HepG2 (cell line): Measurements from ENCODE around the gene PLA2R1. TPM values are rescaled to one million over a fixed set of nuclear protein-coding genes. Genes with fewer than 3 reads are reported as not detected.

ENCODE experiments used
- ARID4A ChIP-seq: sonication (generic); formaldehyde crosslinking; IDR thresholded peaks from 2 replicates; pipeline ENCODE4 v1.5.0; 2020; ENCODE audit warnings: mild to moderate bottlenecking, missing genetic modification reagents, borderline replicate concordance
- ARID5B ChIP-seq: IDR thresholded peaks from 2 replicates; pipeline ENCODE4 v1.4.0; 2020; ENCODE audit warnings: mild to moderate bottlenecking, missing genetic modification reagents
- CBX5 ChIP-seq: sonication (generic); formaldehyde crosslinking; IDR thresholded peaks from 2 replicates; pipeline ENCODE4 v1.4.0; 2020; ENCODE audit warnings: missing genetic modification reagents, borderline replicate concordance
- GFI1 ChIP-seq: sonication (generic); formaldehyde crosslinking; IDR thresholded peaks from 2 replicates; pipeline ENCODE4 v1.5.0; 2020; ENCODE audit warnings: missing genetic modification reagents, mild to moderate bottlenecking, borderline replicate concordance
- MAX ChIP-seq: IDR thresholded peaks from 2 replicates; pipeline ENCODE4 v1.6.1; 2012; ENCODE audit warnings: inconsistent platforms
- MED13 ChIP-seq: sonication (generic); formaldehyde crosslinking; IDR thresholded peaks from 2 replicates; pipeline ENCODE4 v1.5.0; 2020; ENCODE audit warnings: missing genetic modification reagents
- NFIC ChIP-seq: IDR thresholded peaks from 2 replicates; pipeline ENCODE4 v1.6.1; 2012; ENCODE audit warnings: mild to moderate bottlenecking, low read length, inconsistent platforms
- NR2F2 ChIP-seq: IDR thresholded peaks from 2 replicates; pipeline ENCODE4 v1.6.1; 2012; ENCODE audit warnings: low read depth, inconsistent platforms, borderline replicate concordance
- PCBP1 ChIP-seq: fragments of 200-400 bp; formaldehyde crosslinking; IDR thresholded peaks from 2 replicates; pipeline ENCODE4 v1.6.1; 2017; ENCODE audit warnings: mild to moderate bottlenecking, low read depth, low read length, borderline replicate concordance
- THAP11 ChIP-seq: IDR thresholded peaks from 2 replicates; pipeline ENCODE4 v1.6.1; 2016; ENCODE audit warnings: missing biosample characterization, missing genetic modification reagents
- ZFP36L2 ChIP-seq: sonication (generic); formaldehyde crosslinking; IDR thresholded peaks from 2 replicates; pipeline ENCODE4 v1.4.0; 2020; ENCODE audit warnings: missing genetic modification reagents
- ZFP41 ChIP-seq: sonication (generic); formaldehyde crosslinking; IDR thresholded peaks from 2 replicates; pipeline ENCODE4 v1.4.0; 2020; ENCODE audit warnings: mild to moderate bottlenecking, missing genetic modification reagents, borderline replicate concordance
- ZFX ChIP-seq: sonication (generic); formaldehyde crosslinking; IDR thresholded peaks from 2 replicates; pipeline ENCODE4 v1.4.0; 2020; ENCODE audit warnings: mild to moderate bottlenecking, low read depth, missing genetic modification reagents, moderate library complexity
- ZNF225 ChIP-seq: sonication (generic); formaldehyde crosslinking; IDR thresholded peaks from 2 replicates; pipeline ENCODE4 v1.4.0; 2020; ENCODE audit warnings: mild to moderate bottlenecking, missing genetic modification reagents
- ZNF367 ChIP-seq: sonication (generic); formaldehyde crosslinking; IDR thresholded peaks from 2 replicates; pipeline ENCODE4 v1.4.0; 2020; ENCODE audit warnings: missing genetic modification reagents, borderline replicate concordance
- ZNF546 ChIP-seq: sonication (generic); formaldehyde crosslinking; conservative IDR thresholded peaks from 2 replicates; pipeline ENCODE4 v1.8.1; 2023; ENCODE audit warnings: mild to moderate bottlenecking, missing genetic modification reagents
- ZNF567 ChIP-seq: sonication (generic); formaldehyde crosslinking; IDR thresholded peaks from 2 replicates; pipeline ENCODE4 v1.8.1; 2023; ENCODE audit warnings: mild to moderate bottlenecking, missing genetic modification reagents, borderline replicate concordance
- ZNF644 ChIP-seq: IDR thresholded peaks from 2 replicates; pipeline ENCODE4 v1.6.1; 2016; ENCODE audit warnings: low read depth
- ZXDC ChIP-seq: sonication (generic); formaldehyde crosslinking; IDR thresholded peaks from 2 replicates; pipeline ENCODE4 v1.5.0; 2020; ENCODE audit warnings: mild to moderate bottlenecking, missing genetic modification reagents
- polyA plus RNA-seq, 8 experiments: library from polyadenylated mRNA; depleted of rRNA in 3 of 8; stranded (reverse) in 7 of 8; unstranded in 1 of 8; fragments of >200 nt; fragmentation: Illumina TruSeq in 4 of 8; extraction: Trizol in 4 of 8; gene quantifications; 2 replicates each; pipeline versions ENCODE4 v1.2.1 to v1.2.3, GENCODE V29; 2011 to 2016; ENCODE audit warnings: low read depth in 4 of 8, missing spikeins in 1 of 8, mixed read lengths in 1 of 8; ENCODE audit not compliant: insufficient read depth in 1 of 8
- total RNA-seq, 5 experiments: library from RNA; depleted of rRNA; stranded (reverse); fragments of >200 nt; fragmentation: Illumina TruSeq; extraction: Trizol; gene quantifications; 2 replicates each; pipeline ENCODE4 v1.2.3, GENCODE V29; 2016; ENCODE audit warnings: low read depth in 1 of 5

The PLA2R1 gene
- total and polyA plus RNA-seq, 2 of the 13 experiments (the other 11 are each of a cell fraction or from before 2014, with no cell fraction given), result not detected

DNA sequence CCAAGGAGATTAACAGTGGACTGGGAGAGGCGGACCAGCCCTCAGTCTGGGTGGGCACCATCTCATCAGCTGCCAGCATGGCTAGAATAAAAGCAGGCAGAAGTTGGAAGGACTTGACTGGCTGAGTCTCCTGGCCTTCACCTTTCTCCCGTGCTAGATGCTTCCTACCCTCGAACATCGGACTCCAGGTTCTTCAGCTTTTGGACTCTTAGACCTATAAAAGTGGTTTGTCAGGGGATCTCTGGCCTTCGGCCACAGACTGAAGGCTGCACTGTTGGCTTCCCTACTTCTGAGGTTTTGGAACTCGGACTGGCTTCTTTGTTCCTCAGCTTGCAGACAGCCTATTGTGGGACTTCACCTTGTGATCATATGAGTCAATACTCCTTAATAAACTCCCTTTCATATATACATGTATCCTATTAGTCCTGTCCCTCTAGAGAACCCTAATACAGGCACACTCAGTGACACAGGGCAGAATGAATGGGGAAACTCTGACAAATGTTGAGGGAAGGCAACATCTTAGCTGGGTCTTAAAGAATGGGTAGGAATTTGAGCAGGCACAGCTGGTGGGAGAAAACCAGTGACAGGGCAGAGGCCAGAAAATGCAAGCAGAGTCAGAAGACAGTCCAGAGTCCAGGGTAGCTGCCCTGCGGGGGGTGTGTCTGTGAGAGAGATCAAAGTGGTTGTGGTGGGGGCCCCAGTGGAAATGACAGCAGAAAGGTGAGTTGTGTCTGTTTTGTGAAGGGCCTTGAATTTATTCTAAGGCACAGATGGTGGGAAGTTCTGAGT is 156.3 kb downstream of the PLA2R1 start (continued):
- peak; percentile 39; the same call in 1 of the 2 replicates for TF ChIP-seq GFI1 (CRISPR knock-in tag)
- TF ChIP-seq ZXDC (CRISPR knock-in tag), result no peak
- no peak for TF ChIP-seq ZFP41 (CRISPR knock-in tag)
- TF ChIP-seq PCBP1, result no peak
- no peak for TF ChIP-seq ZFX
- TF ChIP-seq ZNF546 (CRISPR knock-in tag), result no peak
- peak; percentile 71; the same call in 1 of the 2 replicates for TF ChIP-seq ZNF644 (CRISPR knock-in tag)
- peak; percentile 53; the same call in 1 of the 2 replicates for TF ChIP-seq THAP11 (CRISPR knock-in tag)
- TF ChIP-seq MED13 (CRISPR knock-in tag), result no peak
- TF ChIP-seq ZNF567 (CRISPR knock-in tag), result no peak
- TF ChIP-seq ARID5B (CRISPR knock-in tag), result peak; percentile 95
- TF ChIP-seq NR2F2, result 0 out of 2 replicates have a peak, but pooled peaks have one; percentile 45
- TF ChIP-seq MAX, result no peak
- no peak for TF ChIP-seq NFIC
- TF ChIP-seq CBX5 (CRISPR knock-in tag), result peak; percentile 65; the same call in 1 of the 2 replicates
- TF ChIP-seq ARID4A (CRISPR knock-in tag), result peak; percentile 43; the same call in 1 of the 2 replicates
- no peak for TF ChIP-seq ZNF225 (CRISPR knock-in tag)
- TF ChIP-seq ZNF367 (CRISPR knock-in tag), result no peak
- no peak for TF ChIP-seq ZFP36L2 (CRISPR knock-in tag)
